Left ventricle myocardium inferior (tissue), 1 donor: ENCODE results near the gene E2F1. TPM values are rescaled to one million over a fixed set of nuclear protein-coding genes. Genes with fewer than 3 reads are reported as not detected.

Source experiments
- DNase-seq: peaks from one replicate; pipeline ENCODE4 v3.0.0-alpha.2; 2020
- H3K27ac ChIP-seq: fragments of 200-600 bp; replicated peaks from 2 replicates; pipeline ENCODE4 v1.8.0; 2021
- H3K27me3 ChIP-seq: fragments of 200-600 bp; 2 replicates; pipeline ENCODE4 v1.8.0; 2021; ENCODE audit warnings: low read depth
- H3K36me3 ChIP-seq: fragments of 200-600 bp; 2 replicates; pipeline ENCODE4 v1.8.0; 2021
- H3K4me1 ChIP-seq: fragments of 200-600 bp; 2 replicates; pipeline ENCODE4 v1.8.0; 2021
- H3K4me3 ChIP-seq: fragments of 200-600 bp; 2 replicates; pipeline ENCODE4 v1.8.0; 2021; ENCODE audit warnings: mild to moderate bottlenecking, moderate library complexity
- H3K9me3 ChIP-seq: fragments of 200-600 bp; replicated peaks from 2 replicates; pipeline ENCODE4 v1.8.0; 2021
- CTCF ChIP-seq: fragments of 200-600 bp; IDR thresholded peaks from 2 replicates; pipeline ENCODE4 v1.8.0; 2021; ENCODE audit warnings: antibody characterized with exemption, mild to moderate bottlenecking, borderline replicate concordance
- intact Hi-C: fragments of 100-400 bp; cut with micrococcal nuclease; formaldehyde crosslinking; loops from one replicate; pipeline ENCODE4 v1.11.0; 2022
- total RNA-seq: library from RNA; stranded (reverse); fragmentation: NEBNext Ultra II Directional; extraction: Animal tissue kit (Norgen Biotek cat#: 25700); gene quantifications from one replicate; pipeline ENCODE4 v1.2.1, GENCODE V29; 2021
- donor health status: DM: no; HTN: yes; CAD: no; lungs with severe emphysema.

Gene E2F1
- total RNA-seq, 1 donor from 2014 or later: 1.2 TPM

- TF ChIP-seq CTCF: no peak
- Histone ChIP-seq H3K9me3 (no peaks in the 10 kb centered on the region), H3K27me3 (no peaks in the 10 kb centered on the region), H3K36me3 (peaks cover 41% of the 10 kb centered on the region), H3K27ac (no peak overlapping the region), H3K4me1 (peaks cover 22% of the 10 kb centered on the region), H3K4me3 (no peak overlapping the region)
- intact Hi-C loops: no loop called here
- DNase-seq: peak; percentile 11
Measured at GRCh38 chr20:33658510-33658909, 27.7 kb downstream of the E2F1 start.

GRCh38 chr20:33657704-33658095, 28.5 kb downstream of the E2F1 start:
- TF ChIP-seq CTCF: no peak
- Histone ChIP-seq H3K9me3 (no peaks in the 10 kb centered on the region), H3K27me3 (no peaks in the 10 kb centered on the region), H3K27ac (no peak overlapping the region), H3K4me1 (peaks cover 22% of the 10 kb centered on the region), H3K4me3 (no peak overlapping the region), H3K36me3 (peaks cover 41% of the 10 kb centered on the region)
- peak; percentile 9 for DNase-seq
- intact Hi-C loops: no loop called here

- no peak overlapping the region for H3K4me3 ChIP-seq
- peaks cover 41% of the 10 kb centered on the region for H3K36me3 ChIP-seq
- no peaks in the 10 kb centered on the region for H3K9me3 ChIP-seq
- no peak for TF ChIP-seq CTCF
- intact Hi-C loops: no loop called here
- no peaks in the 10 kb centered on the region for H3K27me3 ChIP-seq
- no peak overlapping the region for H3K27ac ChIP-seq
- DNase-seq: peak; percentile 11
- H3K4me1 ChIP-seq: peaks cover 18% of the 10 kb centered on the region
Measured at GRCh38 chr20:33656783-33657703, 29.1 kb downstream of the E2F1 start.

GRCh38 chr20:33656010-33656782, 30.0 kb downstream of the E2F1 start:
- Histone ChIP-seq H3K4me3 (no peak overlapping the region), H3K36me3 (peaks cover 41% of the 10 kb centered on the region), H3K4me1 (peaks cover 18% of the 10 kb centered on the region), H3K27me3 (no peaks in the 10 kb centered on the region), H3K9me3 (no peaks in the 10 kb centered on the region), H3K27ac (no peak overlapping the region)
- DNase-seq: peak; percentile 12
- intact Hi-C loops: no loop called here
- no peak for TF ChIP-seq CTCF

- no peaks in the 10 kb centered on the region for H3K27me3 ChIP-seq
- H3K9me3 ChIP-seq: no peaks in the 10 kb centered on the region
- peaks cover 36% of the 10 kb centered on the region for H3K36me3 ChIP-seq
- H3K4me1 ChIP-seq: peaks cover 18% of the 10 kb centered on the region
- no peak overlapping the region for H3K4me3 ChIP-seq
- intact Hi-C loops: no loop called here
- no peak for DNase-seq
- no peak overlapping the region for H3K27ac ChIP-seq
- TF ChIP-seq CTCF: no peak
Measured at GRCh38 chr20:33655164-33655563, 31.0 kb downstream of the E2F1 start.
